Measurements from ENCODE around the gene PEAK3. TPM values are rescaled to one million over a fixed set of nuclear protein-coding genes. Genes with fewer than 3 reads are reported as not detected.

PEAK3 gene
- total and polyA plus RNA-seq, 12 donors: 0.05 to 3.2 (median 1.2) TPM; not detected in 1

- no peak overlapping the region for H3K4me3 ChIP-seq
- H3K27me3 ChIP-seq: no peaks in the 10 kb centered on the region
- no peaks in the 10 kb centered on the region for H3K9me3 ChIP-seq (replicated peaks in 1 of 3)
- no peak for TF ChIP-seq POLR2A (IDR thresholded peaks at IDR 0.05)
- TF ChIP-seq, protein P1, sequence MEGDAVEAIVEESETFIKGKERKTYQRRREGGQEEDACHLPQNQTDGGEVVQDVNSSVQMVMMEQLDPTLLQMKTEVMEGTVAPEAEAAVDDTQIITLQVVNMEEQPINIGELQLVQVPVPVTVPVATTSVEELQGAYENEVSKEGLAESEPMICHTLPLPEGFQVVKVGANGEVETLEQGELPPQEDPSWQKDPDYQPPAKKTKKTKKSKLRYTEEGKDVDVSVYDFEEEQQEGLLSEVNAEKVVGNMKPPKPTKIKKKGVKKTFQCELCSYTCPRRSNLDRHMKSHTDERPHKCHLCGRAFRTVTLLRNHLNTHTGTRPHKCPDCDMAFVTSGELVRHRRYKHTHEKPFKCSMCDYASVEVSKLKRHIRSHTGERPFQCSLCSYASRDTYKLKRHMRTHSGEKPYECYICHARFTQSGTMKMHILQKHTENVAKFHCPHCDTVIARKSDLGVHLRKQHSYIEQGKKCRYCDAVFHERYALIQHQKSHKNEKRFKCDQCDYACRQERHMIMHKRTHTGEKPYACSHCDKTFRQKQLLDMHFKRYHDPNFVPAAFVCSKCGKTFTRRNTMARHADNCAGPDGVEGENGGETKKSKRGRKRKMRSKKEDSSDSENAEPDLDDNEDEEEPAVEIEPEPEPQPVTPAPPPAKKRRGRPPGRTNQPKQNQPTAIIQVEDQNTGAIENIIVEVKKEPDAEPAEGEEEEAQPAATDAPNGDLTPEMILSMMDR (IDR thresholded peaks at IDR 0.05): no peak
- no peak for DNase-seq
- 78 to 83% (median 80%) methylated on average over 14 to 29 of the region's 29 CpGs for WGBS, 4 donors
- peaks cover 0 to 29% of the 10 kb centered on the region in 2 donors for H3K36me3 ChIP-seq (replicated peaks in 1 of 2)
- no peak overlapping the region for H3K27ac ChIP-seq
- peaks cover 17 to 27% of the 10 kb centered on the region in 2 donors for H3K4me1 ChIP-seq (replicated peaks in 1 of 2)
- intact Hi-C loops (cut with DNase I): no loop called here
Measured at GRCh38 chr19:2325281-2326046, 43.5 kb upstream of the PEAK3 start.

DNA sequence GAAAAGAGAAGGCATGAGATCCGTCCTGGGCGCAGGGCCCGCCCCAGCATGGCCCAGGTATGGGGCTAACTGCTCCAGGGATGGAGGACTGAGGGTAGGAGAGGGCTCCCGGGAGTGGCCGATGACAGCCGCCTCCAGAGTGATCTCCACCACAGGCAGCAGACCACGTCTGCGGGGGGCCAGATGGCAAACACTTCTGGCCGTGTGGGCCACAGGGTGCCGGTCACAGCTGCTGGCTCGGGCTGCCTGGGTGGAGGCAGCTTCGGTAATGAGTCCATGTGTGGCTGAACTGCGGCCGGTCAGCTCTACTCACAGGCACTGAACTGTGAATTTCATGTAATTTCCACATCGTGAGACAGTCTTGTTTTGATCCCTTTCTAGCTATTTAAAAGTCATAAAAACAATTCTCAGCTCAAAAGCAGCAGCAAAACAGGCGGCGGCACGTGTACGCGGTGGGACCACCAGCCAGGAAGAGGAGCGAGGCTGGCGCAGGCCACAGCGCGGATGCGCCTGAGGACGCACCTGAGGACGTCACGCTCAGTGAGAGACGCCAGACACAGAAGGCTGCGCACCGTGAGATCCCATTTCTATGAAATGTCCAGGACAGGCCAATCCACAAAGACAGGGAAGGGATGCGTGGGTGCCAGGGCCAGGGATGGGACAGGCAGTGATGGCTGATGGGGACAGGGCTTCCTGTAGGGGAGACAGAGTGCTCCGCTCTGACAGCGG is 42.4 kb upstream of the PEAK3 start:
- no peak for TF ChIP-seq POLR2A (IDR thresholded peaks at IDR 0.05)
- TF ChIP-seq, protein P1 (IDR thresholded peaks at IDR 0.05): no peak
- no peaks in the 10 kb centered on the region for H3K27me3 ChIP-seq
- H3K4me3 ChIP-seq: no peak overlapping the region
- no peak for DNase-seq
- H3K27ac ChIP-seq: no peak overlapping the region
- intact Hi-C loops (cut with DNase I): no loop called here
- WGBS, 4 donors: 88 to 91% (median 90%) methylated on average over 32 to 34 of the region's 34 CpGs
- peaks cover 11 to 21% of the 10 kb centered on the region in 2 donors for H3K4me1 ChIP-seq (replicated peaks in 1 of 2)
- no peaks in the 10 kb centered on the region for H3K9me3 ChIP-seq (replicated peaks in 1 of 3)
- H3K36me3 ChIP-seq (replicated peaks in 1 of 2): peaks cover 0 to 29% of the 10 kb centered on the region in 2 donors

DNA sequence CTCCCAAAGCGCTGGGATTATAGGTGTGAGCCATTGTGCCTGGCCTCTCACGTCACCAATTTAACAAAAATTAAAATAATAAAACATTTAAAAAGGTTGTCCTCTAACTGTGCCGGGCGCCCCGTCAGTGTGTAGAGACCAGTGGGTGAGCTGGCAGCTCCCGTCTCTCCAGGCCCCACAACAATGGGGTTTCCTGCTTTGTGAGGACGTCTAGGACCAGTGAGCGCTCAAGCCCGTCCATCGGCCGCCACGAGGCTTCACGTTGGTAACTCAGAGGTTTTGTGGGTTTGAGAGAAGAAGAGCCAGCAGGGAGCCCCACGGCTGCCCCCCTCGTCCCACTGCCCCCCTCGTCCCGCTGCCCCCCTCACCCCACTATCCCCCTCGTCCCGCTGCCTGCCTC is 41.7 kb upstream of the PEAK3 start:
- Histone ChIP-seq H3K4me1 (replicated peaks in 1 of 2) (peaks cover 6 to 14% of the 10 kb centered on the region in 2 donors), H3K4me3 (no peak overlapping the region), H3K27ac (no peak overlapping the region), H3K36me3 (replicated peaks in 1 of 2) (peaks cover 0 to 29% of the 10 kb centered on the region in 2 donors), H3K9me3 (replicated peaks in 1 of 3) (no peaks in the 10 kb centered on the region), H3K27me3 (no peaks in the 10 kb centered on the region)
- TF ChIP-seq, protein P1 (IDR thresholded peaks at IDR 0.05): no peak
- TF ChIP-seq POLR2A (IDR thresholded peaks at IDR 0.05): no peak
- intact Hi-C loops (cut with DNase I): no loop called here
- no peak for DNase-seq
- WGBS, 4 donors: 85 to 93% (median 90%) methylated on average over 16 to 19 of the region's 19 CpGs

DNA sequence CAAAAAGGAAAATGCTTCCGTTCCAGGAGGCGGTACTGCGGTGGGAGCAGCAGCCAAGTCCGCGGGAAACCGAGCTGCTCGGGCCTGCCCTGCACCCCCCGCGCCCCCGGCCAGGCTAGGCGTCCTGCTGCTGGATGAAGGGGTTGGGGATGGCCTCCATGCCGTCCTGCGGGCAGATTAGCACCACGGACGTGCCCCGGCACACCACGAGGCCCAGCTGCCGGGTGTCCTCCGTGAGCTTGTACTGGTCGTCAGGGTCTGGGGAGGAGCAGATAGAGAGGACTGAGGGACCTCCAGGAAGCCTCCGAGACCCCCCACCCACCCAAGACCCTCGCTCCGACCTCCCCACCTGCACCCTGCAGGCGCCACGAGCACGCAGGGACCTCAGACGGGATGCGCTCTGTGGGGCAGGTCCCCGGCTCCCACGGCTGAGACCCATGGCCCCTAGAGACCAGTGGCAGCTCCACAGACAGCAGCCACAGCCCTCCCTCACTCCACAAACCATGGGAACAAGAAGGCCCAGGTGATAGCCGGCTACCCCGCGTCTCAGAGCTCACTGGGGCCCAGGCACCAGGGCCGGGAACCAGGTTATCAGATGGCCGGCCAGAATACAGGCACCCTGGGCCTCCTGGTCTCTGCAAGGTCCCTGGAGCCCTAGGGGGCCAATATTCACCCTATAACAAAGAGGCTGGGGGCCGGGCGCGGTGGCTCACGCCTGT is 39.7 kb upstream of the PEAK3 start:
- intact Hi-C loops (cut with DNase I): no loop called here
- no peaks in the 10 kb centered on the region for H3K27me3 ChIP-seq
- no peaks in the 10 kb centered on the region for H3K4me1 ChIP-seq (replicated peaks in 1 of 2)
- no peak overlapping the region for H3K4me3 ChIP-seq
- no peak overlapping the region for H3K27ac ChIP-seq
- 90 to 94% (median 91%) methylated on average over 22 to 39 of the region's 39 CpGs for WGBS, 4 donors
- TF ChIP-seq, protein P1 (IDR thresholded peaks at IDR 0.05): no peak
- TF ChIP-seq POLR2A (IDR thresholded peaks at IDR 0.05): no peak
- no peak for DNase-seq
- H3K9me3 ChIP-seq (replicated peaks in 1 of 3): no peaks in the 10 kb centered on the region
- peaks cover 0 to 29% of the 10 kb centered on the region in 2 donors for H3K36me3 ChIP-seq (replicated peaks in 1 of 2)
